Measurements from ENCODE around the gene FYB1. TPM values are rescaled to one million over a fixed set of nuclear protein-coding genes. Genes with fewer than 3 reads are reported as not detected.
A peak's percentile ranks its signal among the peaks of the same experiment; 100 is the strongest.

Gene FYB1
- total RNA-seq, 1 experiment from 2014 or later: 0.52 TPM

- H3K27ac Mint-ChIP-seq: no peak overlapping the region
- DNase-seq (ENCODE audit: low spot score): no peak
- H3K9me3 Mint-ChIP-seq: no peaks in the 10 kb centered on the region
- no peak for TF ChIP-seq ZBTB21 (CRISPR knock-in tag; IDR thresholded peaks at IDR 0.05; ENCODE audit: borderline replicate concordance)
- peak; percentile 55; the same call in 1 of the 2 replicates for TF ChIP-seq FOXP4 (CRISPR knock-in tag; IDR thresholded peaks at IDR 0.05)
- no peak for TF ChIP-seq ZNF532 (CRISPR knock-in tag; IDR thresholded peaks at IDR 0.05; ENCODE audit: borderline replicate concordance)
- ChIA-PET CTCF (no interaction called here), POLR2A (no interaction called here)
- H3K4me1 Mint-ChIP-seq: peaks cover 33% of the 10 kb centered on the region
- no peaks in the 10 kb centered on the region for H3K27me3 Mint-ChIP-seq (ENCODE audit: low read depth)
- ATAC-seq: no peak
- H3K36me3 Mint-ChIP-seq: no peaks in the 10 kb centered on the region
- H3K4me3 Mint-ChIP-seq: no peak overlapping the region
Measured at GRCh38 chr5:39206630-39207321, 12.6 kb downstream of the FYB1 start.

GRCh38 chr5:39205550-39205949, 13.8 kb downstream of the FYB1 start:
- ChIA-PET CTCF (interaction anchor here (0.6 to 1.9 kb wide), 2 partner anchors 12 to 58 kb away, joined by 3 to 7 read pairs; no protein-coding TSS in a partner anchor), POLR2A (no interaction called here)
- Mint-ChIP-seq H3K27me3 (ENCODE audit: low read depth) (no peaks in the 10 kb centered on the region), H3K36me3 (no peaks in the 10 kb centered on the region), H3K9me3 (no peaks in the 10 kb centered on the region), H3K27ac (no peak overlapping the region), H3K4me1 (peaks cover 37% of the 10 kb centered on the region), H3K4me3 (no peak overlapping the region)
- no peak for TF ChIP-seq IRF1 (CRISPR knock-in tag; IDR thresholded peaks at IDR 0.05)
- no peak for TF ChIP-seq FOXP4 (CRISPR knock-in tag; IDR thresholded peaks at IDR 0.05)
- TF ChIP-seq AR (CRISPR knock-in tag; IDR thresholded peaks at IDR 0.05): no peak
- no peak for TF ChIP-seq ZNF219 (CRISPR knock-in tag; IDR thresholded peaks at IDR 0.05; ENCODE audit: borderline replicate concordance)
- TF ChIP-seq TEAD4 (CRISPR knock-in tag; IDR thresholded peaks at IDR 0.05): no peak
- no peak for TF ChIP-seq MLX (CRISPR knock-in tag; IDR thresholded peaks at IDR 0.05)
- no peak for TF ChIP-seq ZNF138 (CRISPR knock-in tag; conservative IDR thresholded peaks at IDR 0.05)
- TF ChIP-seq ZSCAN18 (CRISPR knock-in tag; IDR thresholded peaks at IDR 0.05): no peak
- no peak for TF ChIP-seq AFF4 (CRISPR knock-in tag; IDR thresholded peaks at IDR 0.05; ENCODE audit: borderline replicate concordance)
- TF ChIP-seq ETV6 (CRISPR knock-in tag; IDR thresholded peaks at IDR 0.05): no peak
- TF ChIP-seq ELF4 (CRISPR knock-in tag; IDR thresholded peaks at IDR 0.05; ENCODE audit: low read depth): no peak
- ATAC-seq (no peak), DNase-seq (ENCODE audit: low spot score) (no peak)

All from WTC11 (cell line).